ENCODE results near the gene ERAP2. TPM values are rescaled to one million over a fixed set of nuclear protein-coding genes. Genes with fewer than 3 reads are reported as not detected.

Gene ERAP2
- total RNA-seq, 1 donor from 2014 or later: not detected

GRCh38 chr5:96962540-96962991 is 86.3 kb downstream of the ERAP2 start:
- no peaks in the 10 kb centered on the region for H3K27me3 Mint-ChIP-seq
- no peak for DNase-seq (ENCODE audit: low spot score, unreplicated experiment)
- H3K4me3 Mint-ChIP-seq (ENCODE audit: low read depth): no peak overlapping the region
- TF ChIP-seq CTCF (IDR thresholded peaks at IDR 0.05; ENCODE audit: unreplicated experiment): no peak
- H3K4me1 Mint-ChIP-seq (ENCODE audit: low read depth): peaks cover 6% of the 10 kb centered on the region
- no peak overlapping the region for H3K27ac Mint-ChIP-seq
- peaks cover 2% of the 10 kb centered on the region for H3K36me3 Mint-ChIP-seq (ENCODE audit: insufficient read depth)
- no peaks in the 10 kb centered on the region for H3K9me3 Mint-ChIP-seq (ENCODE audit: low read depth)

DNA sequence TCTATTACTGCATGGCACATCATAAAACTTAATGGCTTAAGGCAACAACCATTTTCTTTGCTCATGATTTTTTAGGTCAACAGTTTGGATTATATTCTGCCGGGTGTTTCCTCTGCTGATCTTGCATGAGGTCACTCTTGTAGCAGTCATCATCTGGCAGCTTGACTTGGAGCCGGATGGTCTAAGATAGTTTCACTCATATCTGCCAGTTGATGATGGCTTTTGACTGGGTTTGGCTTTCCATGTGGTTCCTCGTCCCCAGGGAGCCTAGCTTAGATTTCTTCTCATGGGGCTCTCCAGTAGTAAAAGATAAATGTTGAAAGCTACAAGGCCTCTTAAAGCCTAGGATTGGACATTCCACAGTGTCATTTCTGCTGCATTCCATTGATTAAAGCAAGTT is 87.0 kb downstream of the ERAP2 start:
- H3K9me3 Mint-ChIP-seq (ENCODE audit: low read depth): no peaks in the 10 kb centered on the region
- no peak for DNase-seq (ENCODE audit: low spot score, unreplicated experiment)
- H3K4me3 Mint-ChIP-seq (ENCODE audit: low read depth): no peak overlapping the region
- H3K4me1 Mint-ChIP-seq (ENCODE audit: low read depth): peaks cover 6% of the 10 kb centered on the region
- TF ChIP-seq CTCF (IDR thresholded peaks at IDR 0.05; ENCODE audit: unreplicated experiment): no peak
- H3K27me3 Mint-ChIP-seq: no peaks in the 10 kb centered on the region
- H3K27ac Mint-ChIP-seq: no peak overlapping the region
- peaks cover 2% of the 10 kb centered on the region for H3K36me3 Mint-ChIP-seq (ENCODE audit: insufficient read depth)

GRCh38 chr5:96966801-96967200 is 90.5 kb downstream of the ERAP2 start:
- Mint-ChIP-seq H3K4me3 (ENCODE audit: low read depth) (no peak overlapping the region), H3K36me3 (ENCODE audit: insufficient read depth) (no peaks in the 10 kb centered on the region)

GRCh38 chr5:96967400-96967799 is 91.1 kb downstream of the ERAP2 start:
- TF ChIP-seq CTCF (IDR thresholded peaks at IDR 0.05; ENCODE audit: unreplicated experiment): no peak
- peaks cover 8% of the 10 kb centered on the region for H3K4me1 Mint-ChIP-seq (ENCODE audit: low read depth)
- no peak overlapping the region for H3K4me3 Mint-ChIP-seq (ENCODE audit: low read depth)
- no peaks in the 10 kb centered on the region for H3K27me3 Mint-ChIP-seq
- DNase-seq (ENCODE audit: low spot score, unreplicated experiment): no peak
- H3K36me3 Mint-ChIP-seq (ENCODE audit: insufficient read depth): no peaks in the 10 kb centered on the region
- no peak overlapping the region for H3K27ac Mint-ChIP-seq
- H3K9me3 Mint-ChIP-seq (ENCODE audit: low read depth): no peaks in the 10 kb centered on the region

More at GRCh38 chr5:96966801-96967200, 90.5 kb downstream of the ERAP2 start:
- Mint-ChIP-seq H3K4me1 (ENCODE audit: low read depth) (peaks cover 8% of the 10 kb centered on the region), H3K27ac (no peak overlapping the region), H3K27me3 (no peaks in the 10 kb centered on the region), H3K9me3 (ENCODE audit: low read depth) (no peaks in the 10 kb centered on the region)
- DNase-seq (ENCODE audit: low spot score, unreplicated experiment): no peak
- TF ChIP-seq CTCF (IDR thresholded peaks at IDR 0.05; ENCODE audit: unreplicated experiment): no peak

DNA sequence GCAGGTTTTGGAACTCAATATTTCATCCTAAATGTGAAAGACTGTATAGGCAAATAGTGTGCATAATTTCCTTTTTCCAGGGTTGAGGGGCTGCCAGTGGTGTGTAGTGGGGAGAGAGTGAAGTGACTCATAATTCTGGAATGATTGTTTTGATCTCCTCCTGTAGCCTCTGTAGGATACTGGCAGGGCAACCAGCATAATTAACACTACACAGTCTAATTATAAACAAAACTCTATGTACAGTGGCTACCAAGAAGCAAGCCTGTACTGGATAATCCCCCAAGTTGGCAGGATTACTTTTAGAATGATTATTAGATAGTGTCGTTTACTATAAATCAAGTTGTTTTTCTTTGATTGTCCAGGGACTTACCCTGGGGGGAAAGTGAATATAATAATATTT is 91.8 kb downstream of the ERAP2 start:
- H3K4me1 Mint-ChIP-seq (ENCODE audit: low read depth): peaks cover 8% of the 10 kb centered on the region
- no peaks in the 10 kb centered on the region for H3K9me3 Mint-ChIP-seq (ENCODE audit: low read depth)
- no peaks in the 10 kb centered on the region for H3K27me3 Mint-ChIP-seq
- DNase-seq (ENCODE audit: low spot score, unreplicated experiment): no peak
- no peaks in the 10 kb centered on the region for H3K36me3 Mint-ChIP-seq (ENCODE audit: insufficient read depth)
- no peak overlapping the region for H3K4me3 Mint-ChIP-seq (ENCODE audit: low read depth)
- H3K27ac Mint-ChIP-seq: no peak overlapping the region
- no peak for TF ChIP-seq CTCF (IDR thresholded peaks at IDR 0.05; ENCODE audit: unreplicated experiment)

All from progenitor cell of endocrine pancreas (in vitro differentiated cells).